Measurements from ENCODE around the gene ALG10B.
"Not testable (repeated sequence)": the region's sequence is repeated elsewhere in the genome, so short reads cannot be mapped to it uniquely, and the experiment has no call there.

- TF ChIP-seq POLR2A, CTCF (IDR thresholded peaks at IDR 0.05): not testable (repeated sequence)
Measured at GRCh38 chr12:38302972-38303371, 13.6 kb upstream of the ALG10B start.
